Fibroblast of villous mesenchyme (primary cell): ENCODE data around the gene ZFP37. TPM values are rescaled to one million over a fixed set of nuclear protein-coding genes. Genes with fewer than 3 reads are reported as not detected.

ENCODE experiments used
- DNase-seq: peaks from one replicate; pipeline ENCODE4 v3.0.0-alpha.2; 2010; ENCODE audit warnings: low read depth
- H3K4me3 ChIP-seq: 2 replicates; pipeline ENCODE4 v1.5.1; 2011; ENCODE audit warnings: low read depth, mild to moderate bottlenecking, low read length
- CTCF ChIP-seq: IDR thresholded peaks from 2 replicates; pipeline ENCODE4 v1.5.1; 2012; ENCODE audit warnings: low read depth, mild to moderate bottlenecking, low read length; ENCODE audit not compliant: insufficient read depth
- total RNA-seq: library from RNA; depleted of rRNA; stranded (reverse); fragments of >200 nt; gene quantifications from 2 replicates; pipeline ENCODE4 v1.2.3, GENCODE V29; 2012

ZFP37 gene
- total RNA-seq, 1 donor = 2.6 TPM

- peak overlapping the region; percentile 72 for H3K4me3 ChIP-seq
- DNase-seq = no peak
- no peak for TF ChIP-seq CTCF
These were observed 669 bp upstream of the ZFP37 start for GRCh38 chr9:113057193-113057592.

DNA sequence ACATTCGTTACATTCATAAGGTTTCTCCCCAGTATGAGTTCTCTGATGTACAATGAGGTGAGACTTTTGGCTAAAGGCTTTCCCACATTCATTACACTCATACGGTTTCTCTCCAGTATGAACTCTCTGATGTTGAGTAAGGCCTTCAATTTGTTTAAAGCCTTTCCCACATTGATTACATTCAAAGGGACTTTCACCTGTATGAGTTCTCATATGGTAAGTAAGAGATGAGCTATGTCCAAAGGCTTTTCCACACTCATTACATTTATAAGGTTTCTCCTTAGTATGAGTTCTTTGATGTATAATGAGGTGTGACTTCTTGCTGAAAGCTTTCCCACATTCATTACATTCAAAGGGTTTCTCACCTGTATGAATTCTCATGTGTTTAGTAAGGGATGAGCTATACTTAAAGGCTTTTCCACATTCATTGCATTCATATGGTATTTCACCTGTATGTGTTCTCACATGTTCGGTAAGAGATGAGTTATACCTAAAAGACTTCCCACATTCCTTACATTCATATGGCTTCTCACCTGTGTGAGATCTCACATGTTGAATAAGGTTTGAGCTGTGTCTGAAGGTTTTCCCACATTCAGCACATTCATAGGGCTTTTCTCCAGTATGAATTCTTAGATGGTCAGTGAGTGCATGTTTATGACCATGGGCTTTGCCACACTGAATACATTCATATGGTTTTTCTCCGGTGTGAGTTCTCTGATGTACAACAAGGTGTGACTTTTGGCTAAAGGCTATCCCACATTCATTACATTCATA is 13.5 kb downstream of the ZFP37 start:
- no peak overlapping the region for H3K4me3 ChIP-seq
- TF ChIP-seq CTCF = no peak
- DNase-seq = peak; percentile 1

- no peak for TF ChIP-seq CTCF
- no peak overlapping the region for H3K4me3 ChIP-seq
- no peak for DNase-seq
These were observed 30.3 kb downstream of the ZFP37 start for GRCh38 chr9:113026200-113026599.

DNA sequence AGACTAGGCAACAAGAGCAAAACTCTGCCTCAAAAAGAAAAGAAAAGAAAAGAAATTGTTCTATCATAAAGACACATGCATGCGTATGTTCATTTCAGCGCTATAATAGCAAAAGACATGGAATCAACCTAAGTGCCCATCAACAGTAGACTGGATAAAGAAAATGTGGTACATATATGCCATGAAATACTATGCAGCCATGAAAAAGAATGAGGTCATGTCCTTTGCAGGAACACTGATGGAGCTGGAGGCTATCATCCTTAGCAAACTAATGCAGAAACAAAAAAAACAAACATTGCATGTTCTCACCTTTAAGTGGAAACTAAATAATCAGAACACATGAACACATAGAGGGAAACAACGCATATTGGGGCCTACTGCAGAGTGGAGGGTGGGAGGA is 38.3 kb downstream of the ZFP37 start:
- H3K4me3 ChIP-seq = no peak overlapping the region
- TF ChIP-seq CTCF = no peak
- DNase-seq = no peak

GRCh38 chr9:113012492-113012891 is 44.0 kb downstream of the ZFP37 start:
- no peak for TF ChIP-seq CTCF
- peak overlapping the region; percentile 55 for H3K4me3 ChIP-seq
- no peak for DNase-seq

DNA sequence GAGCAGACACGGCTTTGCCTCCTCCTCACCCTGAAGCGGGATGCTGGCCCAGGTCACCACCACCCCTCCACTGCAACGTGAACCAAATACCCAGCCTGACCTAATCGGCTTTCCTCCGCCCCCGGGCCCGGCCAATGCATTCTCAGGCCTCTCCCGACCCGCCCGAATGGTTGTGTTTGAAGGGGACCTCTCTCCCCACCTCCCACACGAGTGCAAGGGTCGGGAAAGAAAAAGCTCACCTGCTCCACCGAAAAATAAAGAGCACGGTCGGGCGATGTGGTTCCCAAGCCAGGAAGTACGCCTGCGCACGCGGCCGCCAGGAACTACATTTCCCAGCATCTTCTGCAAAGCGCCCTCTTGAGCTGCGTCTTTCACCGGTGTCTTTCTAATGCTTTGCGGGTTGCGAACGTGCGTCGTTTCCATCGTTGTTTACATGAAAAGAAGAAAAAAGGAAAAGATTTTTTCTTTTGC is 44.6 kb downstream of the ZFP37 start, which contains the start of gene ZNF883:
TSS of gene ZNF883 (minus strand) at position 282 of the 471 bp plus-strand sequence.
- peak within 1 kb of the TSS; percentile 55 for H3K4me3 ChIP-seq
- DNase-seq = peak; percentile 36
- no peak for TF ChIP-seq CTCF
